H1 (cell line): Measurements from ENCODE around the gene JAG1. TPM values are rescaled to one million over a fixed set of nuclear protein-coding genes. Genes with fewer than 3 reads are reported as not detected.
A peak's percentile ranks its signal among the peaks of the same experiment; 100 is the strongest.

ENCODE experiments used
- CTCF ChIA-PET: fragments of 300-600 bp; sonication (Branson Sonifier 250); formaldehyde crosslinking; loops from one replicate; lab custom pipeline; 2021; ENCODE audit not compliant: partially characterized antibody; lab: Charles Lee
- POLR2A ChIA-PET: fragments of 300-600 bp; sonication (Branson Sonifier 250); formaldehyde crosslinking; loops from one replicate; lab custom pipeline; 2021; ENCODE audit warnings: inconsistent platforms; ENCODE audit not compliant: partially characterized antibody; lab: Charles Lee
- DNase-seq, 2 experiments: peaks; one replicate each; pipeline versions ENCODE4 v3.0.0 to v3.0.0-alpha.2; 2010 to 2022; ENCODE audit warnings: low spot score in 2 of 2, low read depth in 1 of 2, mixed read lengths in 1 of 2
- FAIRE-seq: peaks from 2 replicates; lab custom pipeline; 2011; peaks lifted over from hg19 to GRCh38; lab: Jason Lieb, UNC
- H2AFZ ChIP-seq: 2 replicates; pipeline ENCODE4 v1.8.1; 2012; ENCODE audit warnings: low read length, inconsistent platforms
- H2AK5ac ChIP-seq: 2 replicates; pipeline ENCODE4 v1.6.1; 2013; ENCODE audit warnings: low read depth, low read length
- H2BK120ac ChIP-seq: replicated peaks from 2 replicates; pipeline ENCODE3; 2013; ENCODE audit warnings: low read depth, low read length, inconsistent platforms
- H2BK12ac ChIP-seq: 2 replicates; pipeline ENCODE4 v1.6.1; 2013; ENCODE audit warnings: low read depth, low read length
- H2BK15ac ChIP-seq: 2 replicates; pipeline ENCODE4 v1.6.1; 2013; ENCODE audit warnings: low read length
- H2BK20ac ChIP-seq: 2 replicates; pipeline ENCODE4 v1.6.1; 2013; ENCODE audit warnings: low read length
- H2BK5ac ChIP-seq: 2 replicates; pipeline ENCODE4 v1.6.1; 2013; ENCODE audit warnings: low read depth, low read length
- H3K14ac ChIP-seq: 2 replicates; pipeline ENCODE4 v1.6.1; 2013; ENCODE audit warnings: inconsistent platforms; ENCODE audit not compliant: insufficient read length
- H3K18ac ChIP-seq: 2 replicates; pipeline ENCODE4 v1.6.1; 2013; ENCODE audit warnings: low read length; ENCODE audit errors: extremely low read depth
- H3K23ac ChIP-seq: 2 replicates; pipeline ENCODE4 v1.6.1; 2013; ENCODE audit warnings: inconsistent platforms; ENCODE audit not compliant: insufficient read length
- H3K23me2 ChIP-seq: 2 replicates; pipeline ENCODE4 v1.6.1; 2013; ENCODE audit warnings: low read depth, low read length
- H3K27ac ChIP-seq: 2 replicates; pipeline ENCODE4 v1.6.1; 2011; ENCODE audit warnings: low read depth, low read length, inconsistent platforms
- H3K27me3 ChIP-seq, 4 experiments: replicated peaks in 1 of 4; 1 replicate in 1 of 4; 2 replicates in 3 of 4; pipeline versions ENCODE4 v1.6.1 to v1.8.1; 2011 to 2013; ENCODE audit warnings: low read length in 3 of 4, mild to moderate bottlenecking in 3 of 4, inconsistent platforms in 2 of 4, mixed read lengths in 2 of 4, moderate library complexity in 1 of 4; ENCODE audit not compliant: control insufficient read depth in 3 of 4, insufficient read depth in 3 of 4; ENCODE audit errors: extremely low read depth in 1 of 4
- H3K36me3 ChIP-seq, 4 experiments: 2 replicates each; pipeline versions ENCODE4 v1.6.1 to v1.8.1; 2011 to 2013; ENCODE audit warnings: mild to moderate bottlenecking in 4 of 4, low read length in 3 of 4, moderate library complexity in 2 of 4, control low read depth in 1 of 4, inconsistent platforms in 1 of 4; ENCODE audit not compliant: insufficient read depth in 4 of 4, control insufficient read depth in 2 of 4
- H3K4ac ChIP-seq: replicated peaks from 2 replicates; pipeline ENCODE3; 2013; ENCODE audit warnings: low read length, low read depth, mixed read lengths, inconsistent platforms; ENCODE audit not compliant: insufficient read length
- H3K4me1 ChIP-seq, 4 experiments: replicated peaks in 1 of 4; 1 replicate in 1 of 4; 2 replicates in 3 of 4; pipeline versions ENCODE4 v1.6.1 to v1.8.1; 2011 to 2013; ENCODE audit warnings: low read length in 3 of 4, inconsistent platforms in 2 of 4, mixed read lengths in 1 of 4; ENCODE audit not compliant: insufficient read depth in 4 of 4, control insufficient read depth in 3 of 4
- H3K4me2 ChIP-seq, 2 experiments: 2 replicates each; pipeline versions ENCODE4 v1.6.1 to v1.8.1; 2011 to 2013; ENCODE audit warnings: low read depth in 2 of 2, low read length in 2 of 2, control low read depth in 1 of 2, inconsistent platforms in 1 of 2, mild to moderate bottlenecking in 1 of 2; ENCODE audit not compliant: insufficient read depth in 1 of 2
- H3K4me3 ChIP-seq, 4 experiments: fragments of 200-600, 300-600 bp in 1 of 4; sonication (generic), shearing (Covaris generic), sonication (Bioruptor Twin) in 1 of 4; 2 replicates each; pipeline versions ENCODE4 v1.5.1 to v1.8.1; 2011 to 2016; ENCODE audit warnings: low read length in 4 of 4, low read depth in 3 of 4, control low read depth in 2 of 4, inconsistent platforms in 2 of 4, mild to moderate bottlenecking in 2 of 4, mixed read lengths in 1 of 4, moderate library complexity in 1 of 4; ENCODE audit not compliant: insufficient read depth in 2 of 4; ENCODE audit errors: extremely low read depth in 1 of 4
- H3K56ac ChIP-seq: replicated peaks from 2 replicates; pipeline ENCODE3; 2013; ENCODE audit warnings: low read depth, mild to moderate bottlenecking, mixed read lengths, low read length, inconsistent platforms; ENCODE audit not compliant: insufficient read length
- H3K79me1 ChIP-seq: 2 replicates; pipeline ENCODE4 v1.6.1; 2013; ENCODE audit warnings: low read depth, low read length, control low read depth
- H3K79me2 ChIP-seq, 2 experiments: 2 replicates each; pipeline versions ENCODE4 v1.6.1 to v1.8.1; 2012 to 2013; ENCODE audit warnings: low read length in 2 of 2, mild to moderate bottlenecking in 2 of 2, inconsistent platforms in 1 of 2; ENCODE audit not compliant: insufficient read depth in 2 of 2, control insufficient read depth in 1 of 2
- H3K9ac ChIP-seq, 4 experiments: replicated peaks in 1 of 4; 1 replicate in 1 of 4; 2 replicates in 3 of 4; pipeline versions ENCODE4 v1.6.1 to v1.8.1; 2011 to 2013; ENCODE audit warnings: low read depth in 3 of 4, low read length in 3 of 4, control low read depth in 2 of 4, mild to moderate bottlenecking in 2 of 4, moderate library complexity in 2 of 4, inconsistent platforms in 1 of 4; ENCODE audit errors: extremely low read depth in 1 of 4
- H3K9me3 ChIP-seq, 2 experiments: 2 replicates each; pipeline versions ENCODE4 v1.6.1 to v1.8.1; 2012 to 2013; ENCODE audit warnings: mild to moderate bottlenecking in 2 of 2, moderate library complexity in 2 of 2, control low read depth in 1 of 2, inconsistent platforms in 1 of 2, low read depth in 1 of 2, low read length in 1 of 2, mixed read lengths in 1 of 2; ENCODE audit not compliant: insufficient read depth in 2 of 2
- H4K20me1 ChIP-seq, 2 experiments: replicated peaks in 1 of 2; 2 replicates each; pipeline versions ENCODE3 to v1.8.1; 2011 to 2013; ENCODE audit warnings: inconsistent platforms in 2 of 2, low read length in 2 of 2, mild to moderate bottlenecking in 1 of 2; ENCODE audit not compliant: insufficient read depth in 2 of 2, control insufficient read depth in 1 of 2
- H4K5ac ChIP-seq: 2 replicates; pipeline ENCODE4 v1.6.1; 2013; ENCODE audit warnings: low read length, low read depth, mixed read lengths, inconsistent platforms; ENCODE audit not compliant: insufficient read length
- H4K8ac ChIP-seq: 2 replicates; pipeline ENCODE4 v1.8.0; 2013; ENCODE audit warnings: mild to moderate bottlenecking, moderate library complexity, low read length, inconsistent platforms; ENCODE audit not compliant: insufficient read depth; ENCODE audit errors: extremely low read depth
- H4K91ac ChIP-seq: replicated peaks from 2 replicates; pipeline ENCODE3; 2013; ENCODE audit warnings: low read length, mixed read lengths, inconsistent platforms; ENCODE audit not compliant: insufficient read length
- BRCA1 ChIP-seq: IDR thresholded peaks from 2 replicates; pipeline ENCODE4 v1.6.1; 2012; ENCODE audit warnings: low read depth, low read length, improper control_type of control experiment
- CEBPB ChIP-seq: IDR thresholded peaks from 2 replicates; pipeline ENCODE4 v1.6.1; 2012; ENCODE audit warnings: low read depth, low read length
- GABPA ChIP-seq: IDR thresholded peaks from 2 replicates; pipeline ENCODE4 v1.6.1; 2011; ENCODE audit warnings: mild to moderate bottlenecking, low read length, moderate library complexity, borderline replicate concordance; ENCODE audit not compliant: insufficient read depth
- GTF2F1 ChIP-seq: IDR thresholded peaks from 2 replicates; pipeline ENCODE4 v1.6.1; 2012; ENCODE audit warnings: low read depth, low read length, improper control_type of control experiment, borderline replicate concordance
- NANOG ChIP-seq: IDR thresholded peaks from 2 replicates; pipeline ENCODE4 v1.6.1; 2011; ENCODE audit warnings: low read length, low read depth, mild to moderate bottlenecking, inconsistent platforms; ENCODE audit not compliant: insufficient read depth, poor library complexity, severe bottlenecking
- PHF8 ChIP-seq: fragments of 200-600 bp; sonication (generic); conservative IDR thresholded peaks from 2 replicates; pipeline ENCODE4 v1.7.1; 2012; ENCODE audit warnings: low read depth, mild to moderate bottlenecking, inconsistent platforms, low read length, moderate library complexity
- RFX5 ChIP-seq: IDR thresholded peaks from 2 replicates; pipeline ENCODE4 v1.6.1; 2011; ENCODE audit warnings: low read depth, low read length, improper control_type of control experiment, borderline replicate concordance
- SIN3A ChIP-seq, 2 experiments: IDR thresholded peaks in 1 of 2; conservative IDR thresholded peaks in 1 of 2; 2 replicates each; pipeline ENCODE4 v1.6.1; 2011 to 2012; ENCODE audit warnings: low read length in 2 of 2, improper control_type of control experiment in 1 of 2, low read depth in 1 of 2, mild to moderate bottlenecking in 1 of 2
- SP2 ChIP-seq: IDR thresholded peaks from 2 replicates; pipeline ENCODE4 v1.6.1; 2012; ENCODE audit warnings: mild to moderate bottlenecking, low read length, inconsistent platforms
- TCF12 ChIP-seq: IDR thresholded peaks from 2 replicates; pipeline ENCODE4 v1.6.1; 2011; ENCODE audit warnings: low read depth, mild to moderate bottlenecking, low read length
- WGBS, 2 experiments: shearing (Covaris generic) in 1 of 2; methylation state at CpG; one replicate each; pipeline versions ENCODE4 v1.1.6 to v1.1.7; 2013 to 2015; ENCODE audit warnings: low lambda C conversion rate in 2 of 2, mixed read lengths in 2 of 2, inconsistent platforms in 1 of 2, low coverage in 1 of 2, missing lambda C conversion rate in 1 of 2; ENCODE audit not compliant: insufficient replicate concordance in 2 of 2, insufficient coverage in 1 of 2, insufficient read length in 1 of 2; ENCODE audit errors: extremely low coverage in 1 of 2, missing lambda C conversion rate in 1 of 2; 5-methylcytosine and 5-hydroxymethylcytosine counted together
- polyA plus RNA-seq, 7 experiments: library from polyadenylated mRNA; depleted of rRNA in 3 of 7; stranded (reverse) in 5 of 7; unstranded in 2 of 7; fragments of >200 nt in 5 of 7; fragments of 200-250 nt in 2 of 7; gene quantifications; 1 replicate in 5 of 7; 2 replicates in 1 of 7; 4 replicates in 1 of 7; pipeline versions ENCODE4 v1.2.1 to v1.2.3, GENCODE V29; 2011 to 2013; ENCODE audit warnings: missing spikeins in 2 of 7, mixed read lengths in 2 of 7
- total RNA-seq: library from RNA; stranded (reverse); fragmentation: NEBNext Ultra II Directional; extraction: Animal tissue kit (Norgen Biotek cat#: 25700); gene quantifications from 2 replicates; pipeline ENCODE4 v1.2.1, GENCODE V29; 2021

The JAG1 gene
- total and polyA plus RNA-seq, 2 of the 8 experiments (the other 6 are each of a cell fraction or from before 2014, with no cell fraction given), result 13.5 to 27.3 TPM

DNA sequence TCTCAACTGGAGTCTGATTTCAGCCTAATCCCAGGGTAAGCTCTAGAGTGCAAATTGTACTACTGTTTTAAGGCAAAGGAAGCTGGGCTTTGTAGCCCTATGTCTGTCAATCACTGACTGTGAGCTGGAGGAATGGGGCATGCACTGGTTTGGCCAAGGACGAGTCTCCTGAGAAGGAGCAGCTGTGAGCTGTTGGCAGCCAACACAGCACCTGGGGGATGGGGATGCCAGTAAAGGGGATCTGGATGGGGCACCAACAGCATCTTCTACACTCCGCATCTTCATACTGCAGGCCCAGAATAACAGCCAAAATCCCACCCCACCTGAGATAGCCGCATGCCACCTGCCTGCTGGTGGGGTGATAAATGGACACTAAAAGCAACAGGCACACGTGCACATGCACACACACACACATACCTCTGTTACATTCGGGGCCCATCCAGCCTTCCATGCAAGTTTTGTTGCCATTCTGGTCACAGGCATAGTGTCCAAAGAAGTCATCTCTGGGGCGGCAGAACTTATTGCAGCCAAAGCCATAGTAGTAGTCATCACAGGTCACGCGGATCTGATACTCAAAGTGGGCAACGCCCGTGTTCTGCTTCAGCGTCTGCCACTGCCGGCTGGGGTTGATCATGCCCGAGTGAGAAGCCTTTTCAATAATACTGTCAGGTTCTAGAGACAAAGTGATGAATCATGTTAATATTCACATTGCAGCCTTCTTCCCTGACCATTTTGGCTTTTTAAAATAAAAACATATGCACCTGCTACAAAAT lies 15.6 kb downstream of the JAG1 start:
- H3K4me3 ChIP-seq, result no peak overlapping the region
- H3K23me2 ChIP-seq, result no peaks in the 10 kb centered on the region
- ChIA-PET CTCF (interaction anchor here (1.0 to 1.7 kb wide), 3 partner anchors 8 to 105 kb away, joined by 4 to 6 read pairs (median 5); no protein-coding TSS in a partner anchor), POLR2A (interaction anchor here (1.1 kb wide), 1 partner anchor 13 kb away, joined by 3 read pairs; no protein-coding TSS in a partner anchor)
- peaks cover 34% of the 10 kb centered on the region for H3K79me1 ChIP-seq
- no peak overlapping the region for H2AFZ ChIP-seq
- H2BK20ac ChIP-seq, result no peak overlapping the region
- H2BK15ac ChIP-seq, result no peak overlapping the region
- H3K18ac ChIP-seq, result no peak overlapping the region
- DNase-seq (no peak), FAIRE-seq (no peak)
- no peak overlapping the region for H4K5ac ChIP-seq
- no peak overlapping the region for H3K9ac ChIP-seq
- peak overlapping the region; percentile 28 for H4K91ac ChIP-seq
- no peak overlapping the region for H3K27ac ChIP-seq
- H3K9me3 ChIP-seq, result no peaks in the 10 kb centered on the region
- no peak overlapping the region; the same call in 1 of the 2 replicates for H2BK12ac ChIP-seq
- H3K36me3 ChIP-seq, result peaks cover 12 to 72% (median 35%) of the 10 kb centered on the region in 4 experiments
- no peak overlapping the region for H2BK120ac ChIP-seq
- H3K56ac ChIP-seq, result no peak overlapping the region
- no peaks in the 10 kb centered on the region for H3K27me3 ChIP-seq
- H2BK5ac ChIP-seq, result no peak overlapping the region
- H3K79me2 ChIP-seq, result peaks cover 10 to 71% of the 10 kb centered on the region in 2 experiments
- H3K23ac ChIP-seq, result no peak overlapping the region
- H4K20me1 ChIP-seq, result peaks cover 10 to 31% of the 10 kb centered on the region in 2 experiments
- H3K4ac ChIP-seq, result no peak overlapping the region
- no peak overlapping the region for H3K4me2 ChIP-seq
- H4K8ac ChIP-seq, result 0 out of 2 replicates have a peak overlapping the region, but pooled peaks have one; percentile 4
- H2AK5ac ChIP-seq, result peak overlapping the region; percentile 18; the same call in 1 of the 2 replicates
- H3K4me1 ChIP-seq, result peaks cover 15 to 33% (median 27%) of the 10 kb centered on the region in 4 experiments
- 92% methylated on average over 13 of the region's 13 CpGs; no CpG with 5 or more reads in 1 of the 2 experiments for WGBS, 2 experiments
- no peak overlapping the region for H3K14ac ChIP-seq
- TF ChIP-seq CEBPB (no peak), RFX5 (no peak), GTF2F1 (no peak), TCF12 (no peak), SIN3A (conservative IDR thresholded peaks at IDR 0.05 in 1 of 2, IDR thresholded peaks at IDR 0.05 in 1 of 2; ENCODE audit: low read depth in 1 of 2, low read length in 2 of 2) (no peak), GABPA (no peak), PHF8 (no peak), SP2 (no peak), BRCA1 (no peak), NANOG (no peak)
